ENCODE results near the gene SCML1.
A peak's percentile ranks its signal among the peaks of the same experiment; 100 is the strongest.

SCML1 gene

DNA sequence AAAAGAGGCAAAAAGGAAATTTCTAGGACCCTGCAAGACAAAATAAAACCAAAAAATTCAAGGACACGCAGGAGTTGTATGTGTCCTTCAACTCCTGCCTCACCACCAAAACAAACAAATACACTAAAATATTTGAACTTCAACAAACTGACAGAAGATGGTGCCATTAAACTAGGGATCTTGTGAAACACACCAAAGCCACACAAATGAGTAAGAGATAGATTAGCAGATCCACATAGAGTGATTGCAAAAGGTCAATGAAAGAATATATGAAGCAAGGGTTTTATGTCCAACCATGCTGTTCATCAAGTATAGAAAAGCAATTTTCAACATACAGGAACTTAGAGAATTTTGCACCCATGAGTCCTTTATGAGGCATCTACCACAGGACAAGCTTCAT lies 40.1 kb upstream of the SCML1 start:
- no peaks in the 10 kb centered on the region for H3K79me2 ChIP-seq (ENCODE audit: low read length)
- H3K9ac ChIP-seq (ENCODE audit: low read length): no peak overlapping the region
- no peak overlapping the region for H3K4me3 ChIP-seq (ENCODE audit: low read length)
- peaks cover 5% of the 10 kb centered on the region; the same call in 1 of the 2 replicates for H3K4me1 ChIP-seq (ENCODE audit: low read length)
- no peak overlapping the region for H3K4me2 ChIP-seq (ENCODE audit: low read length)
- no peaks in the 10 kb centered on the region for H3K9me3 ChIP-seq (ENCODE audit: insufficient read depth, low read length)
- H2AFZ ChIP-seq (ENCODE audit: low read depth, low read length): no peak overlapping the region
- TF ChIP-seq, protein P1, sequence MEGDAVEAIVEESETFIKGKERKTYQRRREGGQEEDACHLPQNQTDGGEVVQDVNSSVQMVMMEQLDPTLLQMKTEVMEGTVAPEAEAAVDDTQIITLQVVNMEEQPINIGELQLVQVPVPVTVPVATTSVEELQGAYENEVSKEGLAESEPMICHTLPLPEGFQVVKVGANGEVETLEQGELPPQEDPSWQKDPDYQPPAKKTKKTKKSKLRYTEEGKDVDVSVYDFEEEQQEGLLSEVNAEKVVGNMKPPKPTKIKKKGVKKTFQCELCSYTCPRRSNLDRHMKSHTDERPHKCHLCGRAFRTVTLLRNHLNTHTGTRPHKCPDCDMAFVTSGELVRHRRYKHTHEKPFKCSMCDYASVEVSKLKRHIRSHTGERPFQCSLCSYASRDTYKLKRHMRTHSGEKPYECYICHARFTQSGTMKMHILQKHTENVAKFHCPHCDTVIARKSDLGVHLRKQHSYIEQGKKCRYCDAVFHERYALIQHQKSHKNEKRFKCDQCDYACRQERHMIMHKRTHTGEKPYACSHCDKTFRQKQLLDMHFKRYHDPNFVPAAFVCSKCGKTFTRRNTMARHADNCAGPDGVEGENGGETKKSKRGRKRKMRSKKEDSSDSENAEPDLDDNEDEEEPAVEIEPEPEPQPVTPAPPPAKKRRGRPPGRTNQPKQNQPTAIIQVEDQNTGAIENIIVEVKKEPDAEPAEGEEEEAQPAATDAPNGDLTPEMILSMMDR (IDR thresholded peaks at IDR 0.05; ENCODE audit: low read depth, low read length): peak; percentile 12; the same call in 1 of the 2 replicates
- TF ChIP-seq EZH2phosphoT487 (IDR thresholded peaks at IDR 0.05; ENCODE audit: low read depth): no peak
- H3K27ac ChIP-seq (ENCODE audit: low read length): no peak overlapping the region
- H3K27me3 ChIP-seq (ENCODE audit: low read depth, low read length): peaks cover 7% of the 10 kb centered on the region
- no peaks in the 10 kb centered on the region for H3K36me3 ChIP-seq (replicated peaks; ENCODE audit: low read depth, low read length)
- no peaks in the 10 kb centered on the region for H4K20me1 ChIP-seq (ENCODE audit: insufficient read depth, low read length)

DNA sequence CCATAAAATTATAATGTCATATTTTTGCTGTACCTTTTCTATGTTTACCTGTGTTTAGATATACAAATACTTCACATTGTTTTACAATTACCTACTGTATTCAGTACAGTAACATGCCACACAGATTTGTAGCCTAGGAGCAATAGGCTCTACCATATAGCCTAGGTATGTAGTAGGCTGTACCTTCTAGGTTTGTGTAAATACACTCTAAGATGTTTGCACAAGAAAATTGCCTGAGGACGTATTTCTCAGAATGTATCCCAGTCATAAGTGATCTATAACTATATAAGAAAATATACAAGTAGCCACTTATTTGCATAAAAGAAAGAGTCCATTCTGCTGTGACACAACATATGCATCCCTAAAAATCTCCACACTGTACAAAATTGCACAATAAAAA lies 36.3 kb upstream of the SCML1 start:
- Histone ChIP-seq H3K4me3 (ENCODE audit: low read length) (no peak overlapping the region), H3K36me3 (replicated peaks; ENCODE audit: low read depth, low read length) (no peaks in the 10 kb centered on the region), H3K27me3 (ENCODE audit: low read depth, low read length) (0 out of 2 replicates have a peak, but pooled peaks cover 3% of the 10 kb centered on the region), H3K9me3 (ENCODE audit: insufficient read depth, low read length) (no peaks in the 10 kb centered on the region), H3K4me2 (ENCODE audit: low read length) (no peak overlapping the region), H3K9ac (ENCODE audit: low read length) (no peak overlapping the region), H3K27ac (ENCODE audit: low read length) (no peak overlapping the region), H2AFZ (ENCODE audit: low read depth, low read length) (no peak overlapping the region), H4K20me1 (ENCODE audit: insufficient read depth, low read length) (no peaks in the 10 kb centered on the region), H3K4me1 (ENCODE audit: low read length) (no peaks in the 10 kb centered on the region), H3K79me2 (ENCODE audit: low read length) (no peaks in the 10 kb centered on the region)
- TF ChIP-seq, protein P1 (IDR thresholded peaks at IDR 0.05; ENCODE audit: low read depth, low read length): no peak
- no peak for TF ChIP-seq EZH2phosphoT487 (IDR thresholded peaks at IDR 0.05; ENCODE audit: low read depth)

DNA sequence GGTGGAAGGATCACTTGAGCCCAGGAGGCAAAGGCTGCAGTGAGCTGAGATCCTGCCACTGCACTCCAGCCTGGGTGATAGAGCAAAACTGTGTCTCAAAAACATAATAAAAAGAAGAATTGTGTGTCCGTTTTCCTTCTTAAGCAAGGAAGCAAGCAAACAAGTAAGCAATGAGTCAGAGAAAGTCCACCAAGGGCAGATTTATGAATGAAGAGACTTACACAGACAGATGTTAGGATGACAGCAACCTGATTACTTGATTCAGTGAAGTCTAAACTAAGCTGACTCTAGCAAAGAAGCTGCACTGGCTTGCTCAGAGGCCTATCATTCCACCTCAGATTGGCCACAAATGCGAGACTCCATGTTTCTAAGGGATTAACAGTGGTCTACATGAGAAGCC lies 34.1 kb upstream of the SCML1 start:
- Histone ChIP-seq H3K4me1 (ENCODE audit: low read length) (no peaks in the 10 kb centered on the region), H3K4me2 (ENCODE audit: low read length) (no peak overlapping the region), H3K27me3 (ENCODE audit: low read depth, low read length) (no peaks in the 10 kb centered on the region; the same call in 1 of the 2 replicates)

DNA sequence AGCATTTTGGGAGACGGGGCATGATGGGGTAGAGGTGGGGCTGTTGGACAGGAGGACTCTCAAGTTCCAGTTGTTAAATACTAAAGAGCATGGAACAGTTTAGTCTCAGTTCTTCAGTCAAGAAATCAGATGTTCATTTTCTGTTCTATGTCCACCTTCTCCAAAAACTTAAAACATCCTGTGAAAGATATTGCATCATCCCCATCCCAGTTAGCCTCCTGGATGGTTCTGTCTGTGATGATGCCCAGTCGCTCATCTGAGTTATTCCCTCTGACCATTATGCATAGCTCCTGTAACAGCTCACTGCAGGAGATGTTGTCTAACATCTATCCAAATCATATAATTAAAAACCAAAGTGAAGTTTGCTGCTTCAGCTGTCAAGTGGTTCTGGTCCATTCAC lies 32.1 kb upstream of the SCML1 start:
- H3K9ac ChIP-seq (ENCODE audit: low read length): no peak overlapping the region
- H3K9me3 ChIP-seq (ENCODE audit: insufficient read depth, low read length): no peaks in the 10 kb centered on the region
- H3K4me2 ChIP-seq (ENCODE audit: low read length): no peak overlapping the region
- H3K79me2 ChIP-seq (ENCODE audit: low read length): no peaks in the 10 kb centered on the region
- no peaks in the 10 kb centered on the region for H3K4me1 ChIP-seq (ENCODE audit: low read length)
- H2AFZ ChIP-seq (ENCODE audit: low read depth, low read length): no peak overlapping the region
- H4K20me1 ChIP-seq (ENCODE audit: insufficient read depth, low read length): no peaks in the 10 kb centered on the region
- H3K4me3 ChIP-seq (ENCODE audit: low read length): no peak overlapping the region
- no peak overlapping the region for H3K27ac ChIP-seq (ENCODE audit: low read length)
- no peaks in the 10 kb centered on the region; the same call in 1 of the 2 replicates for H3K27me3 ChIP-seq (ENCODE audit: low read depth, low read length)
- H3K36me3 ChIP-seq (replicated peaks; ENCODE audit: low read depth, low read length): no peaks in the 10 kb centered on the region
- TF ChIP-seq, protein P1 (IDR thresholded peaks at IDR 0.05; ENCODE audit: low read depth, low read length): no peak
- TF ChIP-seq EZH2phosphoT487 (IDR thresholded peaks at IDR 0.05; ENCODE audit: low read depth): no peak

More for the DNA sequence above, 34.1 kb upstream of the SCML1 start:
- Histone ChIP-seq H4K20me1 (ENCODE audit: insufficient read depth, low read length) (no peaks in the 10 kb centered on the region), H2AFZ (ENCODE audit: low read depth, low read length) (no peak overlapping the region), H3K36me3 (replicated peaks; ENCODE audit: low read depth, low read length) (no peaks in the 10 kb centered on the region), H3K4me3 (ENCODE audit: low read length) (no peak overlapping the region), H3K27ac (ENCODE audit: low read length) (no peak overlapping the region), H3K9ac (ENCODE audit: low read length) (no peak overlapping the region), H3K79me2 (ENCODE audit: low read length) (no peaks in the 10 kb centered on the region), H3K9me3 (ENCODE audit: insufficient read depth, low read length) (no peaks in the 10 kb centered on the region)
- no peak for TF ChIP-seq EZH2phosphoT487 (IDR thresholded peaks at IDR 0.05; ENCODE audit: low read depth)
- TF ChIP-seq, protein P1 (IDR thresholded peaks at IDR 0.05; ENCODE audit: low read depth, low read length): no peak
